Liver (tissue), 9 donors: Measurements from ENCODE around the gene DRAM1. TPM values are rescaled to one million over a fixed set of nuclear protein-coding genes. Genes with fewer than 3 reads are reported as not detected.
"Not testable (repeated sequence)": the region's sequence is repeated elsewhere in the genome, so short reads cannot be mapped to it uniquely, and the experiment has no call there.

Experiments used
- DNase-seq: peaks from one replicate; pipeline ENCODE4 v3.0.0-alpha.2; 2017; ENCODE audit warnings: low spot score
- H3K27ac ChIP-seq, 2 donors: one replicate each; pipeline ENCODE4 v1.7.0; 2013; ENCODE audit warnings: inconsistent platforms in 2 of 2, low read length in 2 of 2, control low read depth in 1 of 2, low read depth in 1 of 2, mild to moderate bottlenecking in 1 of 2
- H3K27me3 ChIP-seq, 4 donors: one replicate each; pipeline versions ENCODE4 v1.6.1 to v1.7.0; 2013; ENCODE audit warnings: low read length in 3 of 4, inconsistent platforms in 1 of 4, mild to moderate bottlenecking in 1 of 4, moderate library complexity in 1 of 4; ENCODE audit not compliant: control insufficient read depth in 4 of 4, insufficient read depth in 4 of 4
- H3K36me3 ChIP-seq, 4 donors: one replicate each; pipeline versions ENCODE4 v1.6.1 to v1.7.0; 2013; ENCODE audit warnings: low read length in 3 of 4, mild to moderate bottlenecking in 3 of 4, low read depth in 1 of 4, moderate library complexity in 1 of 4; ENCODE audit not compliant: control insufficient read depth in 4 of 4, insufficient read depth in 3 of 4
- H3K4me1 ChIP-seq, 4 donors: one replicate each; pipeline versions ENCODE4 v1.6.1 to v1.7.0; 2013; ENCODE audit warnings: low read length in 3 of 4, mild to moderate bottlenecking in 3 of 4, moderate library complexity in 1 of 4; ENCODE audit not compliant: control insufficient read depth in 4 of 4, insufficient read depth in 4 of 4
- H3K4me3 ChIP-seq, 3 donors: one replicate each; pipeline versions ENCODE4 v1.6.1 to v1.7.0; 2013; ENCODE audit warnings: low read length in 3 of 3, control low read depth in 1 of 3, low read depth in 1 of 3, mild to moderate bottlenecking in 1 of 3
- H3K9ac ChIP-seq, 2 donors: one replicate each; pipeline ENCODE4 v1.7.0; 2013; ENCODE audit warnings: low read length in 2 of 2, mild to moderate bottlenecking in 2 of 2, moderate library complexity in 2 of 2, control low read depth in 1 of 2, low read depth in 1 of 2
- H3K9me3 ChIP-seq, 4 donors: one replicate each; pipeline versions ENCODE4 v1.6.1 to v1.7.0; 2013; ENCODE audit warnings: low read length in 3 of 4; ENCODE audit not compliant: control insufficient read depth in 4 of 4
- EGR1 ChIP-seq, 2 donors: IDR thresholded peaks; 2 replicates each; pipeline ENCODE4 v1.6.1; 2016 to 2018; ENCODE audit warnings: antibody characterized with exemption in 2 of 2, low read depth in 2 of 2
- FOXA1 ChIP-seq: IDR thresholded peaks from 2 replicates; pipeline ENCODE4 v1.6.1; 2016; ENCODE audit warnings: antibody characterized with exemption
- FOXA2 ChIP-seq: IDR thresholded peaks from 2 replicates; pipeline ENCODE4 v1.6.1; 2016; ENCODE audit warnings: antibody characterized with exemption
- HNF4G ChIP-seq: IDR thresholded peaks from 2 replicates; pipeline ENCODE4 v1.6.1; 2016; ENCODE audit warnings: antibody characterized with exemption
- NR2F2 ChIP-seq: IDR thresholded peaks from 2 replicates; pipeline ENCODE4 v1.6.1; 2016; ENCODE audit warnings: antibody characterized with exemption
- RAD21 ChIP-seq, 2 donors: IDR thresholded peaks; 2 replicates each; pipeline ENCODE4 v1.6.1; 2016; ENCODE audit warnings: antibody characterized with exemption in 2 of 2, mild to moderate bottlenecking in 2 of 2
- TAF1 ChIP-seq: conservative IDR thresholded peaks from 2 replicates; pipeline ENCODE4 v1.6.1; 2016; ENCODE audit warnings: antibody characterized with exemption, mild to moderate bottlenecking
- YY1 ChIP-seq: IDR thresholded peaks from 2 replicates; pipeline ENCODE4 v1.6.1; 2016; ENCODE audit warnings: antibody characterized with exemption, mild to moderate bottlenecking
- ZBTB33 ChIP-seq: IDR thresholded peaks from 2 replicates; pipeline ENCODE4 v1.6.1; 2016; ENCODE audit warnings: antibody characterized with exemption
- WGBS: extraction: QIAGEN DNeasy Blood & Tissue Kit; methylation state at CpG from one replicate; pipeline ENCODE4 v1.1.7; 2013; 5-methylcytosine and 5-hydroxymethylcytosine counted together
- polyA plus RNA-seq, 2 donors: library from polyadenylated mRNA; stranded (reverse) in 1 of 2; unstranded in 1 of 2; fragments of 200-250 nt in 1 of 2; fragments of >200 nt in 1 of 2; fragmentation: Nextera tagmentation in 1 of 2; extraction: Ambion mirVana in 1 of 2; gene quantifications; one replicate each; pipeline versions ENCODE4 v1.2.1 to v1.2.3, GENCODE V29; 2013 to 2015
- total RNA-seq, 2 donors: library from RNA; depleted of rRNA; stranded (reverse); fragments of >200 nt; gene quantifications; one replicate each; pipeline ENCODE4 v1.2.3, GENCODE V29; 2014
- TF ChIP-seq, protein P1 (sequence below): IDR thresholded peaks from 2 replicates; pipeline ENCODE4 v1.6.1; 2016; ENCODE audit warnings: antibody characterized with exemption, mild to moderate bottlenecking
- TF ChIP-seq, protein P2 (sequence below): fragments of 150-350 bp; IDR thresholded peaks from 2 replicates; pipeline ENCODE4 v1.5.1; 2017; ENCODE audit warnings: improper control_type of control experiment, low read depth, low read length; ENCODE audit not compliant: missing input control
- TF ChIP-seq, protein P3 (sequence below): IDR thresholded peaks from 2 replicates; pipeline ENCODE4 v1.6.1; 2016; ENCODE audit warnings: antibody characterized with exemption
- donor health status: healthy.
- donor health status: healthy.
- donor health status: healthy.
- donor health status: healthy.
- donor health status: healthy.

The DRAM1 gene
- total and polyA plus RNA-seq, 4 donors = 2.7 to 7.8 (median 3.4) TPM

GRCh38 chr12:101908395-101908794 is 31.0 kb downstream of the DRAM1 start (continued):
- TF ChIP-seq, protein P1, sequence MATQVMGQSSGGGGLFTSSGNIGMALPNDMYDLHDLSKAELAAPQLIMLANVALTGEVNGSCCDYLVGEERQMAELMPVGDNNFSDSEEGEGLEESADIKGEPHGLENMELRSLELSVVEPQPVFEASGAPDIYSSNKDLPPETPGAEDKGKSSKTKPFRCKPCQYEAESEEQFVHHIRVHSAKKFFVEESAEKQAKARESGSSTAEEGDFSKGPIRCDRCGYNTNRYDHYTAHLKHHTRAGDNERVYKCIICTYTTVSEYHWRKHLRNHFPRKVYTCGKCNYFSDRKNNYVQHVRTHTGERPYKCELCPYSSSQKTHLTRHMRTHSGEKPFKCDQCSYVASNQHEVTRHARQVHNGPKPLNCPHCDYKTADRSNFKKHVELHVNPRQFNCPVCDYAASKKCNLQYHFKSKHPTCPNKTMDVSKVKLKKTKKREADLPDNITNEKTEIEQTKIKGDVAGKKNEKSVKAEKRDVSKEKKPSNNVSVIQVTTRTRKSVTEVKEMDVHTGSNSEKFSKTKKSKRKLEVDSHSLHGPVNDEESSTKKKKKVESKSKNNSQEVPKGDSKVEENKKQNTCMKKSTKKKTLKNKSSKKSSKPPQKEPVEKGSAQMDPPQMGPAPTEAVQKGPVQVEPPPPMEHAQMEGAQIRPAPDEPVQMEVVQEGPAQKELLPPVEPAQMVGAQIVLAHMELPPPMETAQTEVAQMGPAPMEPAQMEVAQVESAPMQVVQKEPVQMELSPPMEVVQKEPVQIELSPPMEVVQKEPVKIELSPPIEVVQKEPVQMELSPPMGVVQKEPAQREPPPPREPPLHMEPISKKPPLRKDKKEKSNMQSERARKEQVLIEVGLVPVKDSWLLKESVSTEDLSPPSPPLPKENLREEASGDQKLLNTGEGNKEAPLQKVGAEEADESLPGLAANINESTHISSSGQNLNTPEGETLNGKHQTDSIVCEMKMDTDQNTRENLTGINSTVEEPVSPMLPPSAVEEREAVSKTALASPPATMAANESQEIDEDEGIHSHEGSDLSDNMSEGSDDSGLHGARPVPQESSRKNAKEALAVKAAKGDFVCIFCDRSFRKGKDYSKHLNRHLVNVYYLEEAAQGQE = no peak
- TF ChIP-seq, protein P2, sequence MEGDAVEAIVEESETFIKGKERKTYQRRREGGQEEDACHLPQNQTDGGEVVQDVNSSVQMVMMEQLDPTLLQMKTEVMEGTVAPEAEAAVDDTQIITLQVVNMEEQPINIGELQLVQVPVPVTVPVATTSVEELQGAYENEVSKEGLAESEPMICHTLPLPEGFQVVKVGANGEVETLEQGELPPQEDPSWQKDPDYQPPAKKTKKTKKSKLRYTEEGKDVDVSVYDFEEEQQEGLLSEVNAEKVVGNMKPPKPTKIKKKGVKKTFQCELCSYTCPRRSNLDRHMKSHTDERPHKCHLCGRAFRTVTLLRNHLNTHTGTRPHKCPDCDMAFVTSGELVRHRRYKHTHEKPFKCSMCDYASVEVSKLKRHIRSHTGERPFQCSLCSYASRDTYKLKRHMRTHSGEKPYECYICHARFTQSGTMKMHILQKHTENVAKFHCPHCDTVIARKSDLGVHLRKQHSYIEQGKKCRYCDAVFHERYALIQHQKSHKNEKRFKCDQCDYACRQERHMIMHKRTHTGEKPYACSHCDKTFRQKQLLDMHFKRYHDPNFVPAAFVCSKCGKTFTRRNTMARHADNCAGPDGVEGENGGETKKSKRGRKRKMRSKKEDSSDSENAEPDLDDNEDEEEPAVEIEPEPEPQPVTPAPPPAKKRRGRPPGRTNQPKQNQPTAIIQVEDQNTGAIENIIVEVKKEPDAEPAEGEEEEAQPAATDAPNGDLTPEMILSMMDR = no peak

GRCh38 chr12:101909646-101910045 is 32.3 kb downstream of the DRAM1 start:
- Histone ChIP-seq H3K9me3 (no peaks in the 10 kb centered on the region), H3K4me3 (no peak overlapping the region), H3K4me1 (no peaks in the 10 kb centered on the region), H3K27me3 (no peaks in the 10 kb centered on the region), H3K27ac (no peak overlapping the region), H3K9ac (no peak overlapping the region), H3K36me3 (peaks cover 0 to 1% (median 0%) of the 10 kb centered on the region in 4 donors)
- TF ChIP-seq YY1 (no peak), FOXA1 (no peak), TAF1 (no peak)
- TF ChIP-seq, protein P1 = no peak
- no peak for DNase-seq
- 83% methylated on average over 7 of the region's 7 CpGs for WGBS

- Histone ChIP-seq H3K27ac (no peak overlapping the region), H3K9ac (no peak overlapping the region), H3K36me3 (no peaks in the 10 kb centered on the region), H3K4me1 (no peaks in the 10 kb centered on the region), H3K27me3 (no peaks in the 10 kb centered on the region), H3K9me3 (no peaks in the 10 kb centered on the region), H3K4me3 (no peak overlapping the region)
- no peak for DNase-seq
- TF ChIP-seq ZBTB33 (no peak), RAD21 (IDR thresholded peaks at IDR 0.05) (no peak), HNF4G (no peak), EGR1 (IDR thresholded peaks at IDR 0.05; ENCODE audit: low read depth in 2 of 2) (no peak), NR2F2 (no peak), FOXA2 (no peak), TAF1 (no peak)
- TF ChIP-seq, protein P2 = no peak
- TF ChIP-seq, protein P3, sequence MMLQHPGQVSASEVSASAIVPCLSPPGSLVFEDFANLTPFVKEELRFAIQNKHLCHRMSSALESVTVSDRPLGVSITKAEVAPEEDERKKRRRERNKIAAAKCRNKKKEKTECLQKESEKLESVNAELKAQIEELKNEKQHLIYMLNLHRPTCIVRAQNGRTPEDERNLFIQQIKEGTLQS = no peak
- 74% methylated on average over 5 of the region's 5 CpGs for WGBS
Measured at GRCh38 chr12:101915841-101916240, 38.5 kb downstream of the DRAM1 start.

DNA sequence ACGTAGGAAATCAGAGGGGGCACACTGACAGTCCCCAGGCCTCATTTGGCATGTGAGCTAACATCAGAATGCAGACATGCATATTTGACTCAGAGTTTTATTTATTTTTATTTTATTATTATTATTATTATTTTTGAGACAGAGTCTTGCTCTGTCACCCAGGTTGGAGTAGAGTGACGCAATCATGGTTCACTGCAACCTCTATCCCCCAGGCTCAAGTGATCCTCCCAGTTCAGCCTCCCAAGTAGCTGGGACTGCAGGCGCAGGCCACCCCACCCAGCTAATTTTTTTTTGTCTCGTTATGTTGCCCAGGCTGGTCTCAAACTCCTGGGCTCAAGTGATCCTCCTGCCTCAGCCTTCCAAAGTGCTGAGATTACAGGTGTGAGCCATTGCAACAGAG is 41.4 kb downstream of the DRAM1 start:
- H3K9ac ChIP-seq, H3K36me3 ChIP-seq, H3K4me1 ChIP-seq, H3K27ac ChIP-seq, H3K9me3 ChIP-seq, DNase-seq, H3K4me3 ChIP-seq, H3K27me3 ChIP-seq: not testable (repeated sequence)
- WGBS = 95% methylated on average over 4 of the region's 4 CpGs
